ENCODE results near the gene MACO1.

GRCh38 chr1:25467193-25467592 lies 36.5 kb downstream of the MACO1 start:
- TF ChIP-seq EZH2phosphoT487 (IDR thresholded peaks at IDR 0.05; ENCODE audit: insufficient read depth, low read depth) (no peak), EZH2 (IDR thresholded peaks at IDR 0.05; ENCODE audit: insufficient read depth, poor library complexity, severe bottlenecking) (no peak)

Measured in GM23248 (cell line).